GM18519 (cell line): ENCODE data around the gene CYFIP1.

Source experiments
- ATAC-seq: cut with Tn5 transposase; IDR thresholded peaks from one replicate; pipeline ENCODE4 v1.9.1; 2021; ENCODE audit warnings: mild to moderate bottlenecking, moderate library complexity; ENCODE audit not compliant: unreplicated experiment, low FRiP score

The CYFIP1 gene

GRCh38 chr15:22969489-22969888 is 10.7 kb downstream of the CYFIP1 start:
- no peak for ATAC-seq

DNA sequence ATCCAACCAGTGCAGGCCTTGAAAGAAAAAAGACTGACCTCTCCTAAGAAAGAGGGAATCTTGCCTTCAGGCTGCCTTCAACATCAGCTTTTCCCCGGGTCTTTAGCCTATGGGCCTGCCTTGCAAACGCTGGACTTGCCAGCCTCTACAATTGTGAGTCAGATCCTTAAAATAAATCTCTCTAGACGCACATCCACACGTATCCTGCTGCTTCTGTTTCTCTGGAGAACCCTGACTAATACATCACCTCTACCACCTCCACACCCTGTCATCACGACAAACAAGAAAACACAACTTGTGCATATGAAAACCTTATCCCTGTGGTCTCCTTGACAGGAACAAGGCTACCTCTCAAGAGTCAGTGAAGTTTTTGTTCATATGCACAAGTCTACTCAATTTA is 11.8 kb downstream of the CYFIP1 start:
- no peak for ATAC-seq

GRCh38 chr15:22967084-22967770 is 12.9 kb downstream of the CYFIP1 start:
- ATAC-seq: no peak

DNA sequence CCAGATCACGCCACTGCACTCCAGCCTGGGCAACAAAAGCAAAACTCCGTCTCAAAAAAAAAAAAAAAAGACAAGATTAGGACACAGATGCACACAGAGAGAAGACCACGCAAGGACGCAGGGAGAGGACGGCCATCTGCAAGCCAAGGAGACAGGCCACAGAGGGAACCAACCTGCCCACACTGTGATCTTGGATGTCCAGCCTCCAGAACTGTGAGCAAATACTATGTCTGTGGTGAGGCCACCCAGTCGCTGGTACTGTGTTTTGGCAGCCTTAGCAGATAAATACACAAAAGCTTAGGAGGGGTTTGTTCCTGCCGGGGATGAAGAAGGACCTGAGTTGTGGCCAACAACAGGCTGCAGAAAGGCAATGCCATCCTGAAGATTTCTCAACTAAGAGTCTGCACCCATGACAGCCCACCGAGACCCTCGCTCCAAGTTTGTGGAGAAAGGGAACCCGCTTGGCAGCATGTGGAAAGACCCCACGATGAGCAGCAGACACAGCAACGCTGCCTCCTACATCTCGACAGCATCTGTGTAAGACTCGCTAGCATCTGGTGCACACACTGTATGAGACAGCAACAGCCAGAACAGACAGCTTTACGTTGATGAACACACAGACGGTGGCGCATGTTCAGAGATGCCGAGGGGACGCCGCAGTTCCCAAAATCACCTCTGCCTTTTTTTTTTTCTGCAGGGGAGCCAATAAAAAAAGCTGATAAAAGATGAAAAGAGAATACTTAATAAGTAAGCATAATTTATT is 13.7 kb downstream of the CYFIP1 start:
- ATAC-seq: no peak

DNA sequence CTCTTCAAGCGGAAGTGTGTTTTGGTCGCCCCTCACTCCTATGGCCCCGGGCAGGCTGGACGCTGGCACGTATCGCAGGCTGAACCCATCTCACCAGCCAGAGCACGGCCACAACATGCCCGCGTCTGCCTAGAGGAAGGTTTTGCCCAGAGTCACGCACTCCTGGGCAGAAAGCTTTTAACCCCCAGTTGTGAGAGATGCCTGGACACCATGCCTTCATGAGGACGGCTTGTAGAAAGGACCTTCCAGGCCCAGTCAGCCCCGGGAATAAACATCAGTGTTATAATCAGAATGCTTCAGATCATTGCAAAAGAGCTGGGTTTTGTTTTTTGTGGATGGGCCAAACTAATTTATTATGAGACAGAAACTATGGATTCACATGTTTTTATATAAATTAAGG is 16.5 kb downstream of the CYFIP1 start:
- ATAC-seq: no peak

DNA sequence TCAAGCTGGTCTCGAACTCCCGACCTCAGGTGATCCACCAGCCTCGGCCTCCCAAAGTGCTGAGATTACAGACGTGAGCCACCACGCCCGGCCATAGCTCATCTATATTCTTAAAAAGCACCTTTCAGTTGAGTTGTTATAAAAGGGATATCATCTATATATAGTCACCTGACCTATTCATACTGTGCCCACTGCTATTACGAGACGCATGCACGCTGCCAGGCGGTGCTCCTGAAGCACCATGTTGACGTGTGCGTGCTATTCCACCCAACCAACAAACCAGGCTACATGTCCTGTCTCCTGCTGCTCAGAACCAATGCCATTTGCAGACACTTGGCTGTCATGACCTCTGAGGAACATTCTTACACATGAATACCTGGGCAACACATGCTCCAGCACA is 17.6 kb downstream of the CYFIP1 start:
- ATAC-seq: no peak

GRCh38 chr15:22961762-22962161 is 18.4 kb downstream of the CYFIP1 start:
- ATAC-seq: no peak

DNA sequence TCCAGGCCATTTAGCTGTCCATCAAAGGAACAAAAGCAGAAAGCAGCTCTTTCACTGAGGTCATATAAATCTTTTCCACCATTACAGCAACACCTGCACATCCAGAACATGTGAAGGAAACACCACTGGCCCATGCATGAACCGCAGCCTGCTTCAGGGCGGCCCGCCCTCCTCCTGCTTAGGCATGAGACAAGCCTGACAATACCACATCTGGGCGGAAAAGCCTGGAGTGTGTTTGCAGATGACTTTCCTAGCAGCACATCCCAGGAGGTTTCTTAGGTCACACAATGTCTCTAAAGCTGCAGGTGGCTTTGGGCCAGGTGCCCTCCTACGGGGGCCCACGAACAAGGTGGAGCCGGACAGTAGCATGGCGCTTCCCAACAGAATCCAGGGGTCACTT is 19.6 kb downstream of the CYFIP1 start:
- no peak for ATAC-seq

GRCh38 chr15:22960126-22960525 is 20.0 kb downstream of the CYFIP1 start:
- no peak for ATAC-seq

GRCh38 chr15:22959321-22960101 is 20.7 kb downstream of the CYFIP1 start:
- no peak for ATAC-seq

- ATAC-seq: no peak
These were observed 21.5 kb downstream of the CYFIP1 start for GRCh38 chr15:22958487-22959280.

- ATAC-seq: no peak
These were observed 23.2 kb downstream of the CYFIP1 start for GRCh38 chr15:22956978-22957260.

- ATAC-seq: no peak
These were observed 23.8 kb downstream of the CYFIP1 start for GRCh38 chr15:22956257-22956977.

GRCh38 chr15:22955544-22956119 is 24.5 kb downstream of the CYFIP1 start:
- no peak for ATAC-seq

- ATAC-seq: no peak
These were observed 25.2 kb downstream of the CYFIP1 start for GRCh38 chr15:22954798-22955543.

DNA sequence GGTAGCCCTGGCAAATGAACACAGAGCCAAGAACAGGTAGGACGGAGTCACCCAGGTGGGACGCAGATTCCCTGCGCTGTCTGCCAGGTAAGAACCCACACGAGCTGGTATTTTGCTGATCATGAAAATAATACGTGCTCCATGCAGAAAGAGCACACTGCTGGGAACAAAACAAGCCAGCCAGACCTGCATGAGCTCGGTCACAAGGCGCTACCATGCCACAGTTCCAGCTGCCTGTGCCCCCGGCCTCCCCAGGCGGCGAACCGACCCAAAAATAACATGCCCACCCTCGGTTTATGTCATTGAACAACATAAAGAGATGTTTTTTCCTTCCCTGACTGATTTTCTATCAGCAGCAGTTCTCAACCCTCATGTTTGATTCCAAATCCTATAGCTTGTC is 25.8 kb downstream of the CYFIP1 start:
- no peak for ATAC-seq

DNA sequence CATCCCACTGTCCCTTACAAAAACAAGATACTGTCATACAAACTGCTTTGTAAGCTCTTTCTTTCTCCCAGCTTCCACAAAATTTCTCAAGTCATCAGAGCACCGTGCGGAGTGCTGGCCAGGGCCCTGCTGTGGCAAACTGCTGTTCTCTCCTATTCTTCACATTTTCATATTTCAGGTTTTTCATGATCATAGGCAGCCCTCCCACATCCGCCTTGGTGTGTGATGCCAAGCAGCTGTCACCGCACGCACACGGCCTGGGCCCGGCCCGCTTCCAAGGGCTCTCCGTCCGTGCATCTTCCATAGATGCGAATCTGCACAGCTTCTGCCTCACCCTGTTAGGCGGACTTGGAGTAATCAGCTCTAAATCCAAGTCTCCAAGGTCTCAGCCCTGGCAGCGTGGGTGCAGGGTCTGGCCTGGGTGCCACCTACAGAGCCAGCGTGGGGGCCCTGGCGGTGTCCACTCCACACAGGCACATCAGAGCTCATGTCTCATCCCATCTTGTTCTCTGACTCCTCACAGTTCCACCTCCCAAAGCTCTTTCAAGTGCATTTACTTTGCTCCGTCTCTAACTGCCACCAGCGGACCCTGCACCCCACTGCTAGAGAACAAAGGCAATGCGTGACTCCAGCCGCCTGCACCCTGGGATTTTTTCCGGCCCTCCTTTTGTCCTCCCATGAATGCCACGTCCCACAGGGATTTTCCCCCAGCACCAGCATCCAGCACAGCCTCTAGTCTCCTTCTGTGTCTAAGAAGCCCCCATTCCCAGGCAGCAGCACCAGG is 27.2 kb downstream of the CYFIP1 start:
- no peak for ATAC-seq
